Body of pancreas (tissue), 4 donors: Measurements from ENCODE around the gene EME1. TPM values are rescaled to one million over a fixed set of nuclear protein-coding genes. Genes with fewer than 3 reads are reported as not detected.

Experiments used
- ATAC-seq: fragments of 150-250 bp; one replicate; pipeline ENCODE4 v1.9.1; 2016
- DNase-seq, 4 donors: peaks; one replicate each; pipeline ENCODE4 v3.0.0-alpha.2; 2019
- H3K27ac ChIP-seq, 4 donors: fragments of 200-600 bp; sonication (generic); 1 replicate in 3 of 4; 2 replicates in 1 of 4; pipeline versions ENCODE4 v1.5.1 to v1.6.1; 2016 to 2019; ENCODE audit warnings: mild to moderate bottlenecking in 1 of 4, mixed read lengths in 1 of 4, moderate library complexity in 1 of 4
- H3K27me3 ChIP-seq, 2 donors: fragments of 200-600 bp; sonication (generic); one replicate each; pipeline ENCODE4 v1.6.0; 2016; ENCODE audit warnings: mild to moderate bottlenecking in 1 of 2
- H3K36me3 ChIP-seq, 2 donors: fragments of 200-600 bp; sonication (generic); replicated peaks in 1 of 2; 2 replicates each; pipeline ENCODE4 v1.5.1; 2016; ENCODE audit warnings: low read depth in 2 of 2; ENCODE audit not compliant: insufficient read depth in 1 of 2
- H3K4me1 ChIP-seq: fragments of 200-600 bp; sonication (generic); one replicate; pipeline ENCODE4 v1.6.0; 2016
- H3K4me3 ChIP-seq, 2 donors: fragments of 200-600 bp; sonication (generic); 1 replicate in 1 of 2; 2 replicates in 1 of 2; pipeline ENCODE4 v1.5.1; 2016 to 2019
- H3K9me3 ChIP-seq, 3 donors: fragments of 200-600 bp; sonication (generic); 1 replicate in 2 of 3; 2 replicates in 1 of 3; pipeline ENCODE4 v1.5.1; 2016
- CTCF ChIP-seq, 7 experiments: fragments of 450-650 bp in 4 of 7; fragments of 200-600 bp in 3 of 7; sonication (generic) in 3 of 7; IDR thresholded peaks; one replicate each; pipeline ENCODE4 v1.5.1; 2016 to 2019; ENCODE audit warnings: antibody characterized with exemption in 7 of 7
- POLR2A ChIP-seq, 3 donors: fragments of 450-650 bp; IDR thresholded peaks; one replicate each; pipeline ENCODE4 v1.6.1; 2016; ENCODE audit warnings: antibody characterized with exemption in 3 of 3, mild to moderate bottlenecking in 2 of 3
- WGBS, 2 donors: methylation state at CpG; one replicate each; pipeline ENCODE4 v1.1.5; 2017; 5-methylcytosine and 5-hydroxymethylcytosine counted together
- intact Hi-C: fragments of 100-400 bp; cut with DNase I; formaldehyde crosslinking; loops from one replicate; pipeline ENCODE4 v1.15.1; 2023
- total RNA-seq, 2 donors: library from RNA; depleted of rRNA; stranded (reverse); fragments of >200 nt; gene quantifications; one replicate each; pipeline ENCODE4 v1.1.0, GENCODE V29; 2016

EME1 gene
- total RNA-seq, 2 donors from 2014 or later = not detected

- Histone ChIP-seq H3K4me3 (no peak overlapping the region), H3K27me3 (no peaks in the 10 kb centered on the region), H3K27ac (no peak overlapping the region), H3K36me3 (peaks cover 8 to 17% of the 10 kb centered on the region in 2 donors), H3K4me1 (peaks cover 8% of the 10 kb centered on the region), H3K9me3 (no peaks in the 10 kb centered on the region)
- TF ChIP-seq POLR2A (IDR thresholded peaks at IDR 0.05) = no peak
- no peak for TF ChIP-seq CTCF (IDR thresholded peaks at IDR 0.05)
- no peak for ATAC-seq
- WGBS, 2 donors = 83 to 92% methylated on average over 5 to 9 of the region's 9 CpGs
- DNase-seq = no peak
- intact Hi-C loops = loop anchor here (10.0 kb wide), 1 partner anchor 110 kb away; the partner anchor contains the start of gene RSAD1
Observed at GRCh38 chr17:50364715-50365114, 8.3 kb upstream of the EME1 start.

- Histone ChIP-seq H3K27ac (no peak overlapping the region), H3K27me3 (no peaks in the 10 kb centered on the region), H3K4me1 (peaks cover 8% of the 10 kb centered on the region), H3K36me3 (peaks cover 11 to 21% of the 10 kb centered on the region in 2 donors), H3K9me3 (no peaks in the 10 kb centered on the region), H3K4me3 (no peak overlapping the region)
- TF ChIP-seq CTCF (IDR thresholded peaks at IDR 0.05) (no peak), POLR2A (IDR thresholded peaks at IDR 0.05) (no peak)
- 71 to 75% methylated on average over 2 of the region's 2 CpGs for WGBS, 2 donors
- no peak for ATAC-seq
- intact Hi-C loops = loop anchor here (10.0 kb wide), 1 partner anchor 110 kb away; the partner anchor contains the start of gene RSAD1
- no peak for DNase-seq
Observed at GRCh38 chr17:50365165-50365564, 7.9 kb upstream of the EME1 start.

GRCh38 chr17:50365649-50366393 is 7.2 kb upstream of the EME1 start:
- no peak overlapping the region for H3K27ac ChIP-seq
- intact Hi-C loops = loop anchor here (10.0 kb wide), 1 partner anchor 109 kb away; the partner anchor contains the start of gene RSAD1
- no peak for DNase-seq
- no peaks in the 10 kb centered on the region for H3K27me3 ChIP-seq
- 91 to 95% methylated on average over 9 to 14 of the region's 14 CpGs for WGBS, 2 donors
- H3K36me3 ChIP-seq = peaks cover 11 to 23% of the 10 kb centered on the region in 2 donors
- H3K4me3 ChIP-seq = no peak overlapping the region
- no peaks in the 10 kb centered on the region for H3K9me3 ChIP-seq
- H3K4me1 ChIP-seq = peaks cover 8% of the 10 kb centered on the region
- no peak for ATAC-seq
- TF ChIP-seq CTCF (IDR thresholded peaks at IDR 0.05) (no peak), POLR2A (IDR thresholded peaks at IDR 0.05) (no peak)

GRCh38 chr17:50367401-50367800 is 5.6 kb upstream of the EME1 start:
- 83 to 87% methylated on average over 1 of the region's 1 CpG for WGBS, 2 donors
- no peak for ATAC-seq
- intact Hi-C loops = loop anchor here (10.0 kb wide), 1 partner anchor 107 kb away; the partner anchor contains the start of gene RSAD1
- Histone ChIP-seq H3K36me3 (peaks cover 11 to 23% of the 10 kb centered on the region in 2 donors), H3K4me3 (no peak overlapping the region), H3K27ac (no peak overlapping the region), H3K4me1 (peaks cover 17% of the 10 kb centered on the region), H3K9me3 (no peaks in the 10 kb centered on the region), H3K27me3 (no peaks in the 10 kb centered on the region)
- TF ChIP-seq POLR2A (IDR thresholded peaks at IDR 0.05) = no peak
- TF ChIP-seq CTCF (IDR thresholded peaks at IDR 0.05) = no peak
- DNase-seq = no peak
